Measurements from ENCODE around the gene RHBDL2.
"Not testable (repeated sequence)": the region's sequence is repeated elsewhere in the genome, so short reads cannot be mapped to it uniquely, and the experiment has no call there.

- not testable (repeated sequence) for TF ChIP-seq E2F5 (CRISPR knock-in tag; conservative IDR thresholded peaks at IDR 0.05); USF2 (IDR thresholded peaks at IDR 0.05; ENCODE audit: low read depth, low read length); USF2 (CRISPR knock-in tag; IDR thresholded peaks at IDR 0.05; ENCODE audit: borderline replicate concordance); SRSF9 (IDR thresholded peaks at IDR 0.05; ENCODE audit: borderline replicate concordance, insufficient read depth, low read depth, low read length, poor library complexity, severe bottlenecking); MTA3 (CRISPR knock-in tag; IDR thresholded peaks at IDR 0.05); SRY (CRISPR knock-in tag; IDR thresholded peaks at IDR 0.05); ZNF841 (CRISPR knock-in tag; IDR thresholded peaks at IDR 0.05; ENCODE audit: borderline replicate concordance); CTCF (CRISPR knock-in tag; IDR thresholded peaks at IDR 0.05); SRSF1 (optimal IDR thresholded peaks at IDR 0.05; ENCODE audit: low read depth, low read length)
These were observed 96.5 kb downstream of the RHBDL2 start for GRCh38 chr1:38845088-38845487.
